ENCODE results near the gene ERC2.

ERC2 gene

GRCh38 chr3:55567615-55568014, 900.7 kb downstream of the ERC2 start:
- ATAC-seq: no peak
- no peak for TF ChIP-seq ZC3H10 (CRISPR knock-in tag; IDR thresholded peaks at IDR 0.05)
- TF ChIP-seq ZNF565 (CRISPR knock-in tag; conservative IDR thresholded peaks at IDR 0.05; ENCODE audit: low read depth): no peak
- no peak for TF ChIP-seq ZNF70 (CRISPR knock-in tag; IDR thresholded peaks at IDR 0.05)
- no peak for TF ChIP-seq TSHZ2 (CRISPR knock-in tag; IDR thresholded peaks at IDR 0.05)
- TF ChIP-seq POU6F1 (CRISPR knock-in tag; IDR thresholded peaks at IDR 0.05; ENCODE audit: borderline replicate concordance, low read depth): no peak
- no peak for TF ChIP-seq ISL1 (CRISPR knock-in tag; IDR thresholded peaks at IDR 0.05)
- no peak for TF ChIP-seq ARNTL (CRISPR knock-in tag; IDR thresholded peaks at IDR 0.05; ENCODE audit: borderline replicate concordance, low read depth)
- no peak for TF ChIP-seq PATZ1 (CRISPR knock-in tag; IDR thresholded peaks at IDR 0.05; ENCODE audit: borderline replicate concordance)
- TF ChIP-seq TCF4 (CRISPR knock-in tag; IDR thresholded peaks at IDR 0.05; ENCODE audit: borderline replicate concordance): no peak
- TF ChIP-seq ZFP3 (CRISPR knock-in tag; IDR thresholded peaks at IDR 0.05): no peak
- TF ChIP-seq SNAI2 (CRISPR knock-in tag; IDR thresholded peaks at IDR 0.05): no peak
- TF ChIP-seq RARB (CRISPR knock-in tag; IDR thresholded peaks at IDR 0.05): no peak
- TF ChIP-seq ZFP30 (CRISPR knock-in tag; IDR thresholded peaks at IDR 0.05): no peak
- no peak for TF ChIP-seq OSR1 (CRISPR knock-in tag; IDR thresholded peaks at IDR 0.05)
- no peak for TF ChIP-seq CREB5 (CRISPR knock-in tag; IDR thresholded peaks at IDR 0.05; ENCODE audit: low read depth)
- no peak for TF ChIP-seq BACH2 (CRISPR knock-in tag; IDR thresholded peaks at IDR 0.05; ENCODE audit: borderline replicate concordance)
- no peak for TF ChIP-seq ESRRG (CRISPR knock-in tag; IDR thresholded peaks at IDR 0.05)
- TF ChIP-seq ZNF8 (CRISPR knock-in tag; IDR thresholded peaks at IDR 0.05): no peak
- TF ChIP-seq TOX (CRISPR knock-in tag; IDR thresholded peaks at IDR 0.05; ENCODE audit: borderline replicate concordance): no peak
- no peak for TF ChIP-seq GLIS3 (CRISPR knock-in tag; IDR thresholded peaks at IDR 0.05)

- no peak for TF ChIP-seq CREB5 (CRISPR knock-in tag; IDR thresholded peaks at IDR 0.05; ENCODE audit: low read depth)
- TF ChIP-seq TCF4 (CRISPR knock-in tag; IDR thresholded peaks at IDR 0.05; ENCODE audit: borderline replicate concordance): no peak
- TF ChIP-seq CSRNP3 (CRISPR knock-in tag; IDR thresholded peaks at IDR 0.05): no peak
- TF ChIP-seq ZFP30 (CRISPR knock-in tag; IDR thresholded peaks at IDR 0.05): no peak
- no peak for TF ChIP-seq CSDC2 (CRISPR knock-in tag; IDR thresholded peaks at IDR 0.05)
- no peak for TF ChIP-seq TOX (CRISPR knock-in tag; IDR thresholded peaks at IDR 0.05; ENCODE audit: borderline replicate concordance)
- no peak for ATAC-seq
Measured at GRCh38 chr3:55567121-55567520, 901.1 kb downstream of the ERC2 start.

Data from SK-N-SH treated with all-trans-retinoic acid at 6 μM for 48 hours (cell line).